ENCODE data around the gene GABRA6. TPM values are rescaled to one million over a fixed set of nuclear protein-coding genes. Genes with fewer than 3 reads are reported as not detected.

GABRA6 gene
- total RNA-seq, 4 donors from 2014 or later = not detected

- Histone ChIP-seq H3K27me3 (no peaks in the 10 kb centered on the region), H3K4me1 (no peaks in the 10 kb centered on the region), H3K27ac (no peak overlapping the region), H3K9me3 (no peaks in the 10 kb centered on the region), H3K36me3 (no peaks in the 10 kb centered on the region), H3K4me3 (no peak overlapping the region)
- TF ChIP-seq POLR2A (IDR thresholded peaks at IDR 0.05) (no peak), CTCF (IDR thresholded peaks at IDR 0.05) (no peak)
- intact Hi-C loops (cut with DNase I; ENCODE audit: low total_unique reads) = no loop called here
- no peak for DNase-seq
Measured at GRCh38 chr5:161691911-161692310, 6.4 kb downstream of the GABRA6 start.

GRCh38 chr5:161697001-161697400 is 11.5 kb downstream of the GABRA6 start:
- H3K4me1 ChIP-seq = no peaks in the 10 kb centered on the region
- TF ChIP-seq CTCF (IDR thresholded peaks at IDR 0.05) (no peak), POLR2A (IDR thresholded peaks at IDR 0.05) (no peak)
- intact Hi-C loops (cut with DNase I; ENCODE audit: low total_unique reads) = no loop called here
- no peaks in the 10 kb centered on the region for H3K27me3 ChIP-seq
- H3K9me3 ChIP-seq = no peaks in the 10 kb centered on the region
- no peaks in the 10 kb centered on the region for H3K36me3 ChIP-seq
- no peak for DNase-seq
- no peak overlapping the region for H3K4me3 ChIP-seq
- H3K27ac ChIP-seq = no peak overlapping the region

GRCh38 chr5:161700065-161700464 is 14.5 kb downstream of the GABRA6 start:
- H3K27ac ChIP-seq = no peak overlapping the region
- no peaks in the 10 kb centered on the region for H3K36me3 ChIP-seq
- intact Hi-C loops (cut with DNase I; ENCODE audit: low total_unique reads) = no loop called here
- no peaks in the 10 kb centered on the region for H3K9me3 ChIP-seq
- H3K4me1 ChIP-seq = no peaks in the 10 kb centered on the region
- TF ChIP-seq CTCF (IDR thresholded peaks at IDR 0.05) (no peak), POLR2A (IDR thresholded peaks at IDR 0.05) (no peak)
- H3K27me3 ChIP-seq = no peaks in the 10 kb centered on the region
- no peak overlapping the region for H3K4me3 ChIP-seq
- DNase-seq = no peak

- intact Hi-C loops (cut with DNase I; ENCODE audit: low total_unique reads) = no loop called here
- Histone ChIP-seq H3K27ac (no peak overlapping the region), H3K36me3 (no peaks in the 10 kb centered on the region), H3K27me3 (no peaks in the 10 kb centered on the region), H3K4me3 (no peak overlapping the region), H3K4me1 (no peaks in the 10 kb centered on the region), H3K9me3 (no peaks in the 10 kb centered on the region)
- TF ChIP-seq CTCF (IDR thresholded peaks at IDR 0.05) (no peak), POLR2A (IDR thresholded peaks at IDR 0.05) (no peak)
- DNase-seq = no peak
Measured at GRCh38 chr5:161703528-161703927, 18.0 kb downstream of the GABRA6 start.

- H3K4me1 ChIP-seq = no peaks in the 10 kb centered on the region
- no peak for DNase-seq
- no peaks in the 10 kb centered on the region for H3K9me3 ChIP-seq
- H3K27me3 ChIP-seq = no peaks in the 10 kb centered on the region
- intact Hi-C loops (cut with DNase I; ENCODE audit: low total_unique reads) = no loop called here
- H3K4me3 ChIP-seq = no peak overlapping the region
- TF ChIP-seq CTCF (IDR thresholded peaks at IDR 0.05) = no peak
- no peak for TF ChIP-seq POLR2A (IDR thresholded peaks at IDR 0.05)
- no peak overlapping the region for H3K27ac ChIP-seq
- no peaks in the 10 kb centered on the region for H3K36me3 ChIP-seq
Measured at GRCh38 chr5:161707382-161707781, 21.9 kb downstream of the GABRA6 start.
